SK-N-SH (cell line): ENCODE data around the gene NEK2. TPM values are rescaled to one million over a fixed set of nuclear protein-coding genes. Genes with fewer than 3 reads are reported as not detected.

Experiments used
- CTCF ChIA-PET: fragments of 300-600, 350-600 bp; formaldehyde crosslinking; extraction: SDS; loops from one replicate; lab custom pipeline; 2021; lab: Yijun Ruan, JAX
- POLR2A ChIA-PET: fragments of 350-600 bp; sonication (Branson Sonifier 250); formaldehyde crosslinking; extraction: SDS; loops from one replicate; lab custom pipeline; 2020; ENCODE audit warnings: antibody characterized with exemption, inconsistent platforms; lab: Yijun Ruan, JAX
- DNase-seq: peaks from one replicate; pipeline ENCODE4 v3.0.0; 2012
- H2AFZ ChIP-seq: fragments of 200-600 bp; sonication (generic); 2 replicates; pipeline ENCODE4 v1.8.1; 2016; ENCODE audit warnings: antibody characterized with exemption, mild to moderate bottlenecking, low read depth
- H3F3A ChIP-seq: fragments of 200-600 bp; sonication (generic); replicated peaks from 2 replicates; pipeline ENCODE3; 2016; ENCODE audit warnings: antibody characterized with exemption, mild to moderate bottlenecking; ENCODE audit not compliant: insufficient read depth
- H3K27ac ChIP-seq, 2 experiments: fragments of 200-500 bp in 1 of 2; fragments of 200-600 bp in 1 of 2; sonication (Bioruptor generic) in 1 of 2; sonication (generic), shearing (Covaris generic) in 1 of 2; 2 replicates each; pipeline versions ENCODE4 v1.5.1 to v1.6.1; 2014 to 2016; ENCODE audit warnings: low read depth in 2 of 2, inconsistent platforms in 1 of 2, low read length in 1 of 2, mild to moderate bottlenecking in 1 of 2, mixed read lengths in 1 of 2
- H3K27me3 ChIP-seq: fragments of 200-600 bp; sonication (generic), shearing (Covaris generic); 2 replicates; pipeline ENCODE4 v1.6.1; 2016; ENCODE audit warnings: mixed run types; ENCODE audit not compliant: insufficient read depth
- H3K36me3 ChIP-seq, 2 experiments: fragments of 200-500 bp in 1 of 2; fragments of 200-600 bp in 1 of 2; sonication (Bioruptor generic) in 1 of 2; sonication (generic) in 1 of 2; replicated peaks in 1 of 2; 2 replicates each; pipeline versions ENCODE3 to v1.5.1; 2014 to 2016; ENCODE audit warnings: low read length in 1 of 2, mild to moderate bottlenecking in 1 of 2; ENCODE audit not compliant: insufficient read depth in 2 of 2, control insufficient read depth in 1 of 2
- H3K4me1 ChIP-seq, 2 experiments: fragments of 200-500 bp in 1 of 2; fragments of 200-600 bp in 1 of 2; sonication (Bioruptor generic) in 1 of 2; sonication (generic), shearing (Covaris generic) in 1 of 2; 2 replicates each; pipeline versions ENCODE4 v1.5.1 to v1.6.1; 2014 to 2016; ENCODE audit warnings: low read depth in 1 of 2, low read length in 1 of 2, mixed run types in 1 of 2; ENCODE audit not compliant: insufficient read depth in 2 of 2, control insufficient read depth in 1 of 2
- H3K4me2 ChIP-seq: fragments of 200-600 bp; sonication (generic), shearing (Covaris generic); 2 replicates; pipeline ENCODE4 v1.6.1; 2017; ENCODE audit warnings: mixed run types
- H3K4me3 ChIP-seq, 2 experiments: fragments of 200-500 bp in 1 of 2; fragments of 200-600 bp in 1 of 2; sonication (Bioruptor generic) in 1 of 2; sonication (generic), shearing (Covaris generic) in 1 of 2; 2 replicates each; pipeline versions ENCODE4 v1.5.1 to v1.8.1; 2014 to 2016; ENCODE audit warnings: low read depth in 2 of 2, inconsistent platforms in 1 of 2, low read length in 1 of 2, mild to moderate bottlenecking in 1 of 2, mixed read lengths in 1 of 2, moderate library complexity in 1 of 2
- H3K79me2 ChIP-seq: fragments of 200-600 bp; sonication (generic); 2 replicates; pipeline ENCODE4 v1.8.1; 2017; ENCODE audit warnings: mild to moderate bottlenecking; ENCODE audit not compliant: insufficient read depth
- H3K9ac ChIP-seq: fragments of 200-600 bp; sonication (generic); 2 replicates; pipeline ENCODE4 v1.6.1; 2017; ENCODE audit warnings: mixed run types
- H3K9me2 ChIP-seq: fragments of 200-600 bp; sonication (generic); 2 replicates; pipeline ENCODE4 v1.6.1; 2017; ENCODE audit warnings: mixed run types
- H3K9me3 ChIP-seq: fragments of 200-600 bp; sonication (generic); 2 replicates; pipeline ENCODE4 v1.6.1; 2017; ENCODE audit warnings: mixed run types, mild to moderate bottlenecking, moderate library complexity
- H4K20me1 ChIP-seq: fragments of 200-600 bp; sonication (generic); 2 replicates; pipeline ENCODE4 v1.6.1; 2017; ENCODE audit warnings: mild to moderate bottlenecking, mixed run types; ENCODE audit not compliant: insufficient read depth
- CHD2 ChIP-seq: fragments of 150-350 bp; IDR thresholded peaks from 2 replicates; pipeline ENCODE4 v1.6.1; 2018; ENCODE audit warnings: low read length; ENCODE audit not compliant: partially characterized antibody
- ELF1 ChIP-seq: IDR thresholded peaks from 2 replicates; pipeline ENCODE4 v1.4.0; 2012
- EP300 ChIP-seq, 2 experiments: IDR thresholded peaks; 2 replicates each; pipeline versions ENCODE4 v1.4.0 to v1.6.1; 2012; ENCODE audit warnings: borderline replicate concordance in 1 of 2, low read depth in 1 of 2, low read length in 1 of 2
- FOSL2 ChIP-seq: IDR thresholded peaks from 2 replicates; pipeline ENCODE4 v1.4.0; 2012; ENCODE audit warnings: low read depth, mild to moderate bottlenecking, moderate library complexity, borderline replicate concordance
- FOXJ3 ChIP-seq: sonication (generic); formaldehyde crosslinking; IDR thresholded peaks from 2 replicates; pipeline ENCODE4 v1.5.1; 2020; ENCODE audit warnings: mild to moderate bottlenecking, missing genetic modification reagents
- FOXM1 ChIP-seq: IDR thresholded peaks from 2 replicates; pipeline ENCODE4 v1.4.0; 2012; ENCODE audit warnings: low read depth, mild to moderate bottlenecking
- GABPA ChIP-seq: IDR thresholded peaks from 2 replicates; pipeline ENCODE4 v1.4.0; 2012; ENCODE audit warnings: low read depth, mild to moderate bottlenecking
- MEF2A ChIP-seq: IDR thresholded peaks from 2 replicates; pipeline ENCODE4 v1.4.0; 2012; ENCODE audit warnings: low read depth, borderline replicate concordance
- MXI1 ChIP-seq: IDR thresholded peaks from 2 replicates; pipeline ENCODE4 v1.6.1; 2012; ENCODE audit warnings: mild to moderate bottlenecking, low read depth, low read length, improper control_type of control experiment
- RFX5 ChIP-seq: IDR thresholded peaks from 2 replicates; pipeline ENCODE4 v1.6.1; 2012; ENCODE audit warnings: mild to moderate bottlenecking, improper control_type of control experiment, low read length
- SIN3A ChIP-seq: IDR thresholded peaks from 2 replicates; pipeline ENCODE4 v1.6.1; 2012; ENCODE audit warnings: low read depth, mild to moderate bottlenecking, low read length, moderate library complexity, borderline replicate concordance
- SMC3 ChIP-seq: IDR thresholded peaks from 2 replicates; pipeline ENCODE4 v1.6.1; 2012; ENCODE audit warnings: low read depth, low read length, improper control_type of control experiment
- TCF12 ChIP-seq: IDR thresholded peaks from 2 replicates; pipeline ENCODE4 v1.4.0; 2012
- TEAD4 ChIP-seq: IDR thresholded peaks from 2 replicates; pipeline ENCODE4 v1.4.0; 2012; ENCODE audit warnings: mild to moderate bottlenecking, borderline replicate concordance; ENCODE audit not compliant: insufficient read depth
- WGBS: methylation state at CpG from one replicate; pipeline ENCODE4 v1.1.6; 2017; ENCODE audit warnings: low lambda C conversion rate; 5-methylcytosine and 5-hydroxymethylcytosine counted together
- polyA plus RNA-seq, 3 experiments: library from polyadenylated mRNA; depleted of rRNA; stranded (reverse); fragments of >200 nt; gene quantifications; 2 replicates each; pipeline ENCODE4 v1.2.3, GENCODE V29; 2012
- TF ChIP-seq, protein P1 (sequence below): fragments of 150-350 bp; IDR thresholded peaks from 2 replicates; pipeline ENCODE4 v1.6.1; 2016; ENCODE audit warnings: mild to moderate bottlenecking, low read depth, low read length
- TF ChIP-seq, protein P2 (sequence below): IDR thresholded peaks from 2 replicates; pipeline ENCODE4; 2012
- TF ChIP-seq, protein P3 (sequence below): IDR thresholded peaks from 2 replicates; pipeline ENCODE4 v1.6.1; 2012; ENCODE audit warnings: mild to moderate bottlenecking, low read depth, low read length, moderate library complexity
- TF ChIP-seq, protein P4 (sequence below): IDR thresholded peaks from 2 replicates; pipeline ENCODE4 v1.4.0; 2012; ENCODE audit warnings: low read depth

NEK2 gene
- polyA plus RNA-seq, 1 of the 3 experiments (the other 2 are of a cell fraction) = 9.4 TPM

DNA sequence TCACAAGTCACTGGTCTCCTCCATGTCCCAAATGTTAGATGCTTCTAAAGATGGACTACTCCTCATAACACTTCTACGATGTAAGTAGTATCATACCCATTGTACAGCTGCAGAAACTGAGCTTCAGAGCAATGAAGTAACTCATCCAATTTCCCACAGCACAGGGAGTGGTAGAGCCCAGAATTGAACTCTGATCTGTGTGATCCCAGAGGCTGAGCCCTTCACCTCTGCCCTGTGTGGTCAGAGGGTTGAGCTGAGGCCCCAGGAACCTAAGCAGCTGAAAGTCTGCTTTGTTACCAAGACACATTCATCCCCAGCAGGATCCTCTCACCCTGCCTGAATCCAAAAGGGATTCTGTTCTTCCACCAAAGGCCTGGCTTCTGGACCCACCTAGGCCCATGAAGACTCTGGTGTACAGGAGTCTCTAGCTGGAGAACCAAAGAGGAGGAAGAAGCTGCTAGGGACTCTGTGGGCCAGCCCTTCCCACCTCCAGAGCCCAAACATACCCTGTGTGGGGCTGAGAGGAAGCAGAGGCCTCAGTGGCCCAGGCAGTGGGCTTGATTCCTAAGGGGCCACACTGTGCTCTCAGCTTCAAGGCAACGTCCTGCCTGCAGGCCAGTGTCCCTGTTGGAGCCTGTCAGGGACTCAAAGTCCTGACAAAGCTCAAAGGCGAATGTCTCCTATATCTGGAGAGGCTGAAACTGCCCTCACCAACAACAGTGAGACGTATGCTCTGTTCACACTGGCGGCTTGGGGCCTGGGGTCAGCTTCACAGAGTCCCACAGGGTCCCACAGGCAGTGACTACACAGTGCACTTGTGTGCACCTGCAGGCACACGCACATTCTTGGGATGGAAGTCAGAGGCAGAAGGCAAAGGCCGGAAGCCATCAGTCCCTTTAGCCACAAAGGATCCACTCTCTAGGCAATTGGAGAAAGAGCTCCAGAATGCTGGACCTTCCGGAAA is 56.1 kb downstream of the NEK2 start (continued):
- no peak for TF ChIP-seq FOSL2

DNA sequence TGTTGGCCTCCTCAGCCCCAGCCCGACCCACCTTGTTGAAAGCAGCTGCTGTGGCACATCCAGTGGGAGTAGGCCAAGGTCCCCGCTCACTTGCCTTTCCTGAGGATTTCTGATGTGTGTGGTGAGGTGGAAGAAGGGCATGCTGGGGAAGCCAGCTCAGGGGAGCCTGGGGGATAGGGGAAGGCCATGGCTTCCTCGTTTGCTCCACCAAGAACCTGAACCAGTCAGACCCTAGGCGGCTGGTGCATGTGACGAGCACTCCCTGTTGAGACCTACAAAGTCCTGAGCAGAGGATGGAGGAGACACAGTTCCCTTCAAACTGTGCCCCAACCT is 58.5 kb downstream of the NEK2 start:
- DNase-seq = no peak
- H4K20me1 ChIP-seq = no peaks in the 10 kb centered on the region
- no peak overlapping the region for H3K4me2 ChIP-seq
- H3K4me1 ChIP-seq = peaks cover 0 to 11% of the 10 kb centered on the region in 2 experiments; a peak in 1 of 4 replicates
- POLR2A ChIA-PET = no interaction called here
- H3K27me3 ChIP-seq = no peaks in the 10 kb centered on the region
- H3K9ac ChIP-seq = no peak overlapping the region
- H3K27ac ChIP-seq = no peak overlapping the region
- CTCF ChIA-PET = interaction anchor here (0.6 to 1.2 kb wide), 2 partner anchors 33 to 1792 kb away, joined by 3 read pairs; no protein-coding TSS in a partner anchor
- 97% methylated on average over 3 of the region's 5 CpGs for WGBS
- no peaks in the 10 kb centered on the region for H3K79me2 ChIP-seq
- H2AFZ ChIP-seq = no peak overlapping the region
- no peaks in the 10 kb centered on the region for H3K36me3 ChIP-seq
- H3K9me2 ChIP-seq = no peaks in the 10 kb centered on the region
- no peaks in the 10 kb centered on the region for H3K9me3 ChIP-seq
- no peak overlapping the region for H3K4me3 ChIP-seq
- H3F3A ChIP-seq = peaks cover 16% of the 10 kb centered on the region
- no peak for TF ChIP-seq MXI1
- no peak for TF ChIP-seq SIN3A
- TF ChIP-seq, protein P1, sequence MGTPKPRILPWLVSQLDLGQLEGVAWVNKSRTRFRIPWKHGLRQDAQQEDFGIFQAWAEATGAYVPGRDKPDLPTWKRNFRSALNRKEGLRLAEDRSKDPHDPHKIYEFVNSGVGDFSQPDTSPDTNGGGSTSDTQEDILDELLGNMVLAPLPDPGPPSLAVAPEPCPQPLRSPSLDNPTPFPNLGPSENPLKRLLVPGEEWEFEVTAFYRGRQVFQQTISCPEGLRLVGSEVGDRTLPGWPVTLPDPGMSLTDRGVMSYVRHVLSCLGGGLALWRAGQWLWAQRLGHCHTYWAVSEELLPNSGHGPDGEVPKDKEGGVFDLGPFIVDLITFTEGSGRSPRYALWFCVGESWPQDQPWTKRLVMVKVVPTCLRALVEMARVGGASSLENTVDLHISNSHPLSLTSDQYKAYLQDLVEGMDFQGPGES = no peak
- TF ChIP-seq MEF2A = no peak
- TF ChIP-seq RFX5 = no peak
- TF ChIP-seq CHD2 = no peak

DNA sequence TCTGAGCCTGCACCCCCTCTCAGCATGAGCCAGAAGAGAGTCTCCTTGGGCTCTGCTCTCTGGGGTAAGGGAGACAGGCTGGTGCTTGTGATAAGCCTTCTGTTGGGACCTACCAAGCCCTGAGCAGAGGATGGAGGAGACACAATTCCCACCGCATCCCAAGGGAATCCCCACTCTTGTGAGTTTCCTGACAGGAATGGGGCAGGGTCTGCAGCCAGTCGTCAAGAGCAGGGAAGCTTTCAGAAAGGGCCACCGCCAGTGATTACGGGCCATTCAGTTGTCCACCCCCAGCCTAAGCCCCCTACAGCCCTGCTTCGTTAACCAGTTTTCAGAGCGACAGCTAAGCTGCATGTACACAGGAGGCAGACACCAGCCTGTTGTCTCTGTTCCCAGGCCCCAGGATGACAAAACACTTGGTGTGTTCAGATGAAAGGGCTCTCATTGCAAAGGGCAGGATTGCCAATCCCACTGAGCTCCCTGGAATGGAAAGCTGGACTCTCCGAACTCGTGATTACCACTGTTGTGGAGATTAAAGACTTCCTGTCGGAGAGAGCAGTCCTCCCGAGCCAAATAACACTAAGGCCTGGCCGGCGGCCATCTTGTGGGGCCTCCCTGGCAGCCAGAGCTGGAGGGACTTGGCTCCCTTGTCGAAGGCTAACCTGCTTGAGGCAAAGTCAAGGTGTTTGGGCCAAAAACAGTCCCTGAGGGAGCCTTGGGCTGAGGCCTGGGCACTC is 59.0 kb downstream of the NEK2 start:
- peaks cover 0 to 14% of the 10 kb centered on the region in 2 experiments; a peak in 1 of 4 replicates for H3K4me1 ChIP-seq
- H3K27ac ChIP-seq = no peak overlapping the region
- CTCF ChIA-PET = interaction anchor here (0.6 to 1.2 kb wide), 4 partner anchors 33 to 1792 kb away, joined by 3 read pairs; no protein-coding TSS in a partner anchor
- no peak overlapping the region for H3K9ac ChIP-seq
- WGBS = 88% methylated on average over 13 of the region's 13 CpGs
- POLR2A ChIA-PET = no interaction called here
- no peaks in the 10 kb centered on the region for H3K36me3 ChIP-seq
- H4K20me1 ChIP-seq = no peaks in the 10 kb centered on the region
- no peaks in the 10 kb centered on the region for H3K9me3 ChIP-seq
- no peaks in the 10 kb centered on the region for H3K9me2 ChIP-seq
- H3F3A ChIP-seq = peaks cover 16% of the 10 kb centered on the region
- H2AFZ ChIP-seq = no peak overlapping the region
- no peak overlapping the region for H3K4me2 ChIP-seq
- no peaks in the 10 kb centered on the region for H3K79me2 ChIP-seq
- DNase-seq = no peak
- H3K4me3 ChIP-seq = no peak overlapping the region
- H3K27me3 ChIP-seq = no peaks in the 10 kb centered on the region
- TF ChIP-seq FOXJ3 (CRISPR knock-in tag) = no peak
- no peak for TF ChIP-seq TCF12
- TF ChIP-seq CHD2 = no peak
- TF ChIP-seq SMC3 = no peak
- TF ChIP-seq EP300 (IDR thresholded peaks at IDR 0.05; ENCODE audit: borderline replicate concordance in 1 of 2, low read depth in 1 of 2, low read length in 1 of 2) = no peak
- no peak for TF ChIP-seq ELF1
- TF ChIP-seq, protein P2, sequence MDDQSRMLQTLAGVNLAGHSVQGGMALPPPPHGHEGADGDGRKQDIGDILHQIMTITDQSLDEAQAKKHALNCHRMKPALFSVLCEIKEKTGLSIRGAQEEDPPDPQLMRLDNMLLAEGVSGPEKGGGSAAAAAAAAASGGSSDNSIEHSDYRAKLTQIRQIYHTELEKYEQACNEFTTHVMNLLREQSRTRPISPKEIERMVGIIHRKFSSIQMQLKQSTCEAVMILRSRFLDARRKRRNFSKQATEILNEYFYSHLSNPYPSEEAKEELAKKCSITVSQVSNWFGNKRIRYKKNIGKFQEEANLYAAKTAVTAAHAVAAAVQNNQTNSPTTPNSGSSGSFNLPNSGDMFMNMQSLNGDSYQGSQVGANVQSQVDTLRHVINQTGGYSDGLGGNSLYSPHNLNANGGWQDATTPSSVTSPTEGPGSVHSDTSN = no peak
- TF ChIP-seq, protein P3, sequence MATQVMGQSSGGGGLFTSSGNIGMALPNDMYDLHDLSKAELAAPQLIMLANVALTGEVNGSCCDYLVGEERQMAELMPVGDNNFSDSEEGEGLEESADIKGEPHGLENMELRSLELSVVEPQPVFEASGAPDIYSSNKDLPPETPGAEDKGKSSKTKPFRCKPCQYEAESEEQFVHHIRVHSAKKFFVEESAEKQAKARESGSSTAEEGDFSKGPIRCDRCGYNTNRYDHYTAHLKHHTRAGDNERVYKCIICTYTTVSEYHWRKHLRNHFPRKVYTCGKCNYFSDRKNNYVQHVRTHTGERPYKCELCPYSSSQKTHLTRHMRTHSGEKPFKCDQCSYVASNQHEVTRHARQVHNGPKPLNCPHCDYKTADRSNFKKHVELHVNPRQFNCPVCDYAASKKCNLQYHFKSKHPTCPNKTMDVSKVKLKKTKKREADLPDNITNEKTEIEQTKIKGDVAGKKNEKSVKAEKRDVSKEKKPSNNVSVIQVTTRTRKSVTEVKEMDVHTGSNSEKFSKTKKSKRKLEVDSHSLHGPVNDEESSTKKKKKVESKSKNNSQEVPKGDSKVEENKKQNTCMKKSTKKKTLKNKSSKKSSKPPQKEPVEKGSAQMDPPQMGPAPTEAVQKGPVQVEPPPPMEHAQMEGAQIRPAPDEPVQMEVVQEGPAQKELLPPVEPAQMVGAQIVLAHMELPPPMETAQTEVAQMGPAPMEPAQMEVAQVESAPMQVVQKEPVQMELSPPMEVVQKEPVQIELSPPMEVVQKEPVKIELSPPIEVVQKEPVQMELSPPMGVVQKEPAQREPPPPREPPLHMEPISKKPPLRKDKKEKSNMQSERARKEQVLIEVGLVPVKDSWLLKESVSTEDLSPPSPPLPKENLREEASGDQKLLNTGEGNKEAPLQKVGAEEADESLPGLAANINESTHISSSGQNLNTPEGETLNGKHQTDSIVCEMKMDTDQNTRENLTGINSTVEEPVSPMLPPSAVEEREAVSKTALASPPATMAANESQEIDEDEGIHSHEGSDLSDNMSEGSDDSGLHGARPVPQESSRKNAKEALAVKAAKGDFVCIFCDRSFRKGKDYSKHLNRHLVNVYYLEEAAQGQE = no peak
- no peak for TF ChIP-seq MXI1
- TF ChIP-seq FOXM1 = no peak
- TF ChIP-seq, protein P4, sequence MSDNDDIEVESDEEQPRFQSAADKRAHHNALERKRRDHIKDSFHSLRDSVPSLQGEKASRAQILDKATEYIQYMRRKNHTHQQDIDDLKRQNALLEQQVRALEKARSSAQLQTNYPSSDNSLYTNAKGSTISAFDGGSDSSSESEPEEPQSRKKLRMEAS = no peak
- no peak for TF ChIP-seq RFX5
- no peak for TF ChIP-seq FOSL2
- TF ChIP-seq GABPA = no peak
- no peak for TF ChIP-seq TEAD4
